ENCODE data around the gene PARP8.
"Not testable (repeated sequence)": the region's sequence is repeated elsewhere in the genome, so short reads cannot be mapped to it uniquely, and the experiment has no call there.

The PARP8 gene, protein sequence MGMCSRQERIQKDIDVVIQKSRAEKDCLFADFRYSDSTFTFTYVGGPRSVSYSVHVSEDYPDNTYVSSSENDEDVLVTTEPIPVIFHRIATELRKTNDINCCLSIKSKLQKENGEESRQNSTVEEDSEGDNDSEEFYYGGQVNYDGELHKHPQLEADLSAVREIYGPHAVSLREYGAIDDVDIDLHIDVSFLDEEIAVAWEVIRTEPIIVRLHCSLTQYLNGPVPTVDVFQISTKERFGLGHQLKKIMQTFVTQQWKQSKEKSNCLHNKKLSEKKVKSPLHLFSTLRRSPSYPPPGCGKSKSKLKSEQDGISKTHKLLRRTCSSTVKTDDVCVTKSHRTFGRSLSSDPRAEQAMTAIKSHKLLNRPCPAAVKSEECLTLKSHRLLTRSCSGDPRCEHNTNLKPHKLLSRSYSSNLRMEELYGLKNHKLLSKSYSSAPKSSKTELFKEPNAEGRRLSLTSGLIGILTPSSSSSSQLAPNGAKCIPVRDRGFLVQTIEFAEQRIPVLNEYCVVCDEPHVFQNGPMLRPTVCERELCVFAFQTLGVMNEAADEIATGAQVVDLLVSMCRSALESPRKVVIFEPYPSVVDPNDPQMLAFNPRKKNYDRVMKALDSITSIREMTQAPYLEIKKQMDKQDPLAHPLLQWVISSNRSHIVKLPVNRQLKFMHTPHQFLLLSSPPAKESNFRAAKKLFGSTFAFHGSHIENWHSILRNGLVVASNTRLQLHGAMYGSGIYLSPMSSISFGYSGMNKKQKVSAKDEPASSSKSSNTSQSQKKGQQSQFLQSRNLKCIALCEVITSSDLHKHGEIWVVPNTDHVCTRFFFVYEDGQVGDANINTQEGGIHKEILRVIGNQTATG

DNA sequence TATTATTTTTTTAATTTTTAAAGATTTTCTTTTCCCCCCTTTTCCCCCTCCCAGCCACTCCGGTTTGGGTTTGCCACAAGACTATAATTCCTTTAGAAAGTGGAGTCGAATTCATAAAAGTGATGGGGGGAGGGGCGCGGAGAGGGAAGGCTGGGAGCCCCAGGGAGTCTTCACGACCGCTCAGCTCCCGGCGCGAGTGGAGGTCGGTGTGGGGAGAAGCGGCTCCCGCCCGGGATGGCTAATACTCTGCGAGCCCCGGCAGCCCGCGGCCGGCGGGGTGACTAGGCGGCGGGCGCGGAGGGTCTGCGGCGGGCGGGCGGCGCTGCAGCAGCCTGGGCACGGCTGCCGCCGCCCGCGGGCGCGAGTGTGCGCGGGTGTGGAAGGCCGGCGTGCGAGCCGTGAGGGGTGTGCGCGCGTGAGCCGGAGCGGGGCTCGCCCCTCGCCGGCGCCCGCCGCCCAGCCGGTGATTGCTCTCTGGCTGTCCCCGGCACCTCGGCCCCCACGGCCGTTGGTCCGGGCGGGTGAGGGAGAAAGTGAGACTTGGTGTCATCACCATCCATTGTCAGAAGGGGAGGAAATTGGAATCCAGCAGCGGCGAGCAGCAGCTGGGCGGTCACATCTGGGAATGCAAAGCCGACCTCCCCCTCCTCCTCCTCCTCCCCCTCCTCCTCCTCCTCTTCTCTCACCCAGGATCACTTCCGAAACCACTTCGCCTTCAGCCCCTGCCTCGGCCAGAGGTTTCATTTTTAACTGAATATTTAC is at the start of gene PARP8:
Gene PARP8, plus strand, starts transcription at position 377 of the 762 bp plus-strand sequence. CDS start 459 bp downstream, outside the sequence.
- DNase-seq (ENCODE audit: low read depth), result peak; percentile 50

DNA sequence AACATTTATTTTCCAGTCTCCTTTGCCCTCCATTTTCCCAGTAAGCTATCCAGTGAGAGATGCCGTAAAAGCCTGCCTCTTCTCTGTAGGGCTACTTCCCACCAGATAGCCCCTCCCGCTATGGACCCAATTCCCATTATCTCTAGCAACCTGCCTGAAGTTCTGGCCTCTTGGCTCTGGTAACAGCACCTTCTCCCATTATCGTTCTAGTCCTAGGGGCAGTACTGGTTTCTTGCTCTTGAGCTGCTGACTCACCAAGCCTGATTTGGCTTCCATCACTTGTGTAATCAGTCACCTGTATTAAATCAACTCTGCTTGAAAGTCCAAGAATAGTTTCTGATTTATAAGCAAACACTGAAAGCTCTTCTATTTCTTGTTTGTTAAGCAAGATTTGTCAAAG is 42.8 kb upstream of the PARP8 start:
- DNase-seq (ENCODE audit: low read depth), result no peak

DNA sequence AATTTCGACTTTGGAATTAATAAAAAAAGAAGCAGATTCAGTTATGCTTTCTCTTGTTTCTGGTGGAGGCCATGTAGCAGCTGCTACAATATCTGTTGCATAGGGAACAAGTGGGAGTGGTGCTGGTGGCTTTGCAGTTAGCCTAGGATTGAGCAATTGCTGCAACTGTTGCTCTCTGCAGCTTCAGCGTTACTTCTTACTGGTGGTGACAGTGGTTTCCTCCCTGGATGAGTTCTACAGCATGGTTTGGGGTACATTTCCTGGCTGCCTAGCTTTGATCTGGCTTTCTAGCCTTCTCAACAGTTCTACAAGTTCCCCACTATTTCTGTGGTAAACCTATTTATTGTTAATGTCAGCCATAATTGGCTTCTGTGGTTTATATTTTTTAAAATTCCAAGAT is 31.6 kb upstream of the PARP8 start:
- DNase-seq (ENCODE audit: low read depth), result not testable (repeated sequence)

DNA sequence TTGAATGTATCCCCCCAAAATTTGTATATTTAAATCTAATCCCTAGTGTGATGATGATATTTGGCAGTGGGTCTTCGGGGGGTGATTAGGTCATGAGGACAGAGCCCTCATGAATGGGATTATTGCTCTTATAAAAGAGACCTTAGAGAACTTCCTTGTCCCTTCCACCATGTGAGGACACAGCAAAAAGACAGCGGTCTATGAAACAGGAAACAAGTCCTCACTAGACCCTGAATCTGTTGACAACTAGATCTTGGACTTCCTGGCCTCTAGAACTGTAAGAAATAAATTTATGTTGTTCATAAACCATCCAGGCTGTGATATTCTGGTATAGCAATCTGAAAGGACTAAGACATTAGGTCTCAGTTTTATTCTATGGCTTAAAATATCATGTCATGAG is 28.9 kb upstream of the PARP8 start:
- DNase-seq (ENCODE audit: low read depth), result not testable (repeated sequence)

DNA sequence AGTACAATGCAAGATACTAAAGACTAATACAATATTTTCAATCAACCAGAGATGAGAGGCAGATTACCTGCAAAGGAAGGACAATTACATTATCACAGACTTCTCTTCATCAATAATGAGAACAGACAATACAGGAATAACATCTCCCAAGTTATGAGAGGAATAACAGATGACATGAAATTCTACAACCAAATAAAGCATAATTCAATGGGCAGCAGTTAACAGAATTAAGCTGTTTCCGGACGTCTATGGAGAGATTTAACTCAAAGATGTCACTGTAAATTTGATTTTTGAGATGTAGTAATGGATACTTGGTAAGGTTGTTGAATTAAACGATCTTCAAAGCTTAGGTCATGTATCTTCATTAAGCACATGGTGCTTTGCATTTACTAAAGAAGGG is 19.8 kb upstream of the PARP8 start:
- no peak for DNase-seq (ENCODE audit: low read depth)

DNA sequence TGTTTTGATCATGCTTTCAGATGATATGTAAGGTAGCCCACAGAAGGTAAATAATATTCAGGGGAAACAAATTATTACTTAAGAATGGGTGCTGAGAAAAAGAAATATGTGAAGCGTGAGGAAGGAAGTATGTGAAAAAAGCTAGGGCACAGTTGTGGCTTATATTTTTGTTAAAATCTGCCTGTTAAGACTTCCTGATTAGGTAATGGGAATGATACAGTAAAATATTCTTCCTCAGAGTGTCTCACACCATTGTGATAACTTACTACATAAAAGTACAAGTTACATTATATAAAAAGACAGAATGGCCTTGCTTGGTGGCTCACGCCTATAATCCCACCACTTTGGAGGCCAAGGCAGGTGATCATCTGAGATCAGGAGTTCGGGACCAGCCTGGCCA is 18.7 kb upstream of the PARP8 start:
- DNase-seq (ENCODE audit: low read depth), result no peak

DNA sequence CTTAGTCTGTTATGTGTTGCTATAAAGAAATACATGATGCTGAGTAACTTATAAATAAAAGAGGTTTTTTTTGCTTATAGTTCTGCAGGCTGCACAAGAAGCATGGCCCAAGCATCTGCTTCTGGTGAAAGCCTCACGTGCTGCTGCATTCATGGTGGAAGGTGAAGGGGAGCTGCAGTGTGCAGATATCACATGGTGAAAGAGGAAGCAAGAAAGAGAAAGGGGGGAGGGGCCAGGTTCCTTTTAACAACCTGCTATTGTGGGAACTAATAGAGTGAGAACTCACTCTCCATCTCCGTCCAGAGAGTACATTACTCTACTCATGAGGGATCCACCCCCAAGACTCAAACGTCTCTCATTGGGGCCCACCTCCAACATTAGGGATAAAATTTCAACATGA is 12.5 kb upstream of the PARP8 start:
- no peak for DNase-seq (ENCODE audit: low read depth)

DNA sequence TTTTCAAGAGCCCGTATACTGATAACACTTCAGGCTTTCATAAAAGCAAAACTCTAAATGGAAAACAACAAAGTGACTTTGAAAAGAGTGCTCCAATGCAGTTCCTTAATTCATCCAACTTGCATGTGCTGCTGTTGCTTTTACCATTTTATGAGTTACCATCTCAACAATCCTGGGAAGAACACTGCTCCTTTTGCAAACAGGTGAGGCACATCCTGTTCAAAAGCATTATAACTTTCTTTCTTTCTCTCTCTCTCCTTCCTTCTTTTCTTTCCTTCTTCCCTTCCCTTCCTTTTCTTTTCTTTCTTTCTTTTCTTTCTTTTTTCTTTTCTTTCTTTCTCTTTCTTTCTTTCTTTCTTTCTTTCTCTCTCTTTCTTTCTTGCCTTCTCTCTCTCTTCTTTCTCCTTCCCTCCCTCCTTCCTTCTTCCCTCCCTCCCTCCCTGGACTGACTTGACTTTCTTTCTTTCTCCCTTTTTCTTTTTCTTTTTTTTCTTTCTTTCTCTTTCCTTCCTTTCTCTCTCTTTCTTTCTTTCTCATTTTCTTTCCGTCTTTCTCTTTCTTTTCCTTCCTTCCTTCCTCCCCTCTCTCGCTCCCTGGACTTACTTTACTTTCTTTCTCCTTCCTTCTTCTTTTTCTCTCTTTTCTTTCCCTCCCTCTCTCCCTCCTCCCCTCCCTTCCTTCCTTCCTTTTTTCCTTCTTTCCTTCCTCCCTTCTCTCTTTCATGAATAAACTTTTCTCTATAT is 11.2 kb upstream of the PARP8 start:
- DNase-seq (ENCODE audit: low read depth), result no peak

DNA sequence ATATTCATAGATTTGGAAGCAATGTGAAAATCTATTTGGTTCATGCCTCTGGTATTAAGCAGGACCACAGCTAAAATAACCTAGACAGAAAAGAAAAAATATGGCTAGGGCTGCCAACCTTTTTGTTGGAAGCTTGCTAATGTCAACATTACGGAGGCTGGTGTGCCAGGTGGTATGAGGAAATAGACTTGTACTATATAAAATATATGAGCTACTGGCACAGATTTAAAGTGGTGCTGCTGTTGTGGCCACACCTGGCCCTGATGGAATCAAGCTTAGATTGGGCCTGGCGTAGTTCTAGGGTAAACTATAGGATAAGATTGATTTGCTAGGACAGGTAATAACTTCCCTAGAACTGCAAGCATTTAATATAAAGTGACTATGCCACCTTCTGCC is 10.6 kb upstream of the PARP8 start:
- DNase-seq (ENCODE audit: low read depth), result no peak

DNA sequence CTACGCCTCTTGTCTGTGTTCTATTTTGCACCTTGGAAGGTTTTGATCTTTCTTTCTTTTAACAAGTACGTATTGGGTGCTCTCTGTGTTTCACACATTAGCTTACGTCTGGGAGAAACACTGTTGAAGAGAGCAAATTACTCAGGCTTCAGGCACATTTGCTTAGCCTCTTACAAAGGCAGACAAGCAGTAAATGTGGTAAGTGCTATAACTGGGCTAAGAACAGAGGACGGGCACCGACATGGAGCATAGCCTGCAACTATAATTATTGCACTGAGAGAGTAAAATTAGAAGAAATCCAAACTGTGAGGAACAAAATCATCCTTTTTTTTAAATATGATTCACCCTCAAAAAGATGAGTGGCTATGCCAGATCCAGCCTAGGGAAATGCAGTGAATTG is 9.4 kb upstream of the PARP8 start:
- DNase-seq (ENCODE audit: low read depth), result no peak

DNA sequence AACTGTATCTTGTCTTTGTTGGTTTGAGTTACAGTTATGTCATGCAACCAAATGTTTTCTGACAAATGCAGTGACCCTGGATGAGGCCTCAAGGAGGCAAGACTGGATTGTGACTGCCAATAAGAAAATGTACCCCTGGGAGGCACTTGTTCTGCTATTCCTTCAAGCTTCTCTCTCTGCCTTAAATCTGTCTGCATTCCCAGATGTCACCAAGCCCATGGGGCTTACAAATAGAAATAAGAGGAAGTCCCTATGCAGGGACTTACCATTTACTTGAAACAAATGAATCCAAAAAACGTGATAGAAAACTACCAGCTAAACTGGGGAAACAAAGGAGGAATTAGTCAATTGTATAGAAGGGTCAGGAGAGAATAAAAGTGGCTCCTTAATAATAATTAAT is 8.2 kb upstream of the PARP8 start:
- DNase-seq (ENCODE audit: low read depth), result no peak

DNA sequence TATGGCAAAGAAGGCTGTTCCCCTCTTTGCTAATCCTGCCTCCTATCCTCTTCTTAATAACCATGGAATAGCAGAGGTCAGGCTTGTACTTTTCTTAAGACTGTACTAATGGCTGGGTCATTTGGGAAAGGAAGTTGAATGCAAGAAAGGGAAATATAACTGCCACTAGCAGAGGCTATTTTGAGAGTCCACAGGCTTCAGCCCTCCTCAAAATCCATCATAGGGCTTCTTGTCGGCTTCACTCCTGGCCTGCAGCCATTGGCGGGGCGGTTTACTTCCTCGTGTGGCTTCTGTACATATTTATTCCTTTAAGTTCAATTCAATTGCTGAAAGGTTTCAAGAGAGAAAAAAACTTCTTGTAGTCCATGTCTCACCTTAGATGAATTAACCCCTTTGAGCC is 2.8 kb upstream of the PARP8 start:
- no peak for DNase-seq (ENCODE audit: low read depth)

DNA sequence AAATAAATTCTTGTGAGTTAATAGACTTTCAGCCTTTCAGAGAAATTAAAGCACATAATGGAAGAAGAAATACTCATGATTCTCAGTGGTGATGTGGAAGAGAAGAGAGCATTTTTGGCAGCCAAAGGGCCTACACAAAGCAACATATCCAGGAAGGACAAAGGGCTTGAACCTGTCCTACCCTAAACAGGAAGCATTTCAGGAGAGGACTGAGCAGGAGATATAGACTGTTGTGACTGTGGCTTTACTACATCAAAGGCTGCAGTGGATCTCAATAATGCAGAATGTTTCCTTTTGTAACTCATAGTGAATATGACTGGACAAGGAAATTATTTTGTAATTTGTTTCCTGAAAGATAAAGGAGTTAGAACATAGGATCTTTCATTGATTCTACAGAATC is 1.3 kb upstream of the PARP8 start:
- no peak for DNase-seq (ENCODE audit: low read depth)

DNA sequence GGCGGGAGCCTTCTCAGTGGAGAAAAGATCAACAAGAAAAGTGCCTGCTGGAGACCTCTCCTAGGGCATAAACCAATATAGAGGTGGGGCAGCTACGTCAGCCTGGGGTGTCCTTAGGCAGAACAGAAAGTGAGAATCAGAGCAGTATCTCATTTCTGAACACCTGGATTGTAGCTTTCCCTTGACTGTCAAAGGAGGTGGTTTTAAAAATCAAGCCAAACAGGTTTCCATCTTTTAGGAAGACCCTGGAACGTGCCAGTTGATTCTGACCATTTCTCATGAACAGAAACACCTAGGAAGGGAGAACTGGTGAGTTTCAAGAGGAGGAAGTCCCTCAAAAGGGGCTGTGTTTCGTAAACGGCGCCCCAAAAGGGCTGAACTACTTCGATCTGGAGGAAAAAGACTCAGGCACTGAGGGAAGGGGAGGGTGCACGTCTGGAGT is 655 bp upstream of the PARP8 start:
- DNase-seq (ENCODE audit: low read depth), result not testable (repeated sequence)

DNA sequence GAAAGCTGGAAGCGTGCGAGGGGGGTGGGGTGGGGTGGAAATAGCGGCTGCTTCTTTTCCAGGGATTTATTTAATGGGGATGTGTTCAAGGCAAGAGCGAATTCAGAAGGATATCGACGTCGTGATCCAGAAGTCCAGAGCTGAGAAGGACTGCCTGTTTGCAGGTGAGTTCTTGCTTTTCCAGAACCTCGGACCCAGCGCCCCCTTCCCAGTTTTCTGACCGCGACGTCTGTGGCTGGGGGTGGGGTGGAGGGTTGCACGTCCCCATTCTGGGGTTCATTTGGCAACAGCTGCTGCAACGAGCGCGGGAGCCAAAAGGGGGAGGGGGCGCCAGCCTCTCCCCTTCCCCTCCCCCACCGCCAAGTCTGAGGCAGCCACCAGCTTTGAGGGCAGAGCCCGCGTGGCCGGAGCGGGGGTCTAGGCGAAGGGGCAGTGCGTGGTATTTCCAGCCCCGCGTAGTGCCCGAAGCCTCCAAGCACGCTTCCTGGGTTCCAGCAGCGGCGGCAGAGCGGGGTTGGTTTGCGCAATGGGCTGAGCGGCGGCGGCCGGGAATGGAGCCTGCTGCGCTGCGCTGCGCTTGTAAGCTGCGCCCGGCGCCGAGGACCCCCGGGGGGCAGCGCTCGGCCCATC is 701 bp downstream of the PARP8 start:
- DNase-seq (ENCODE audit: low read depth), result peak; percentile 49

DNA sequence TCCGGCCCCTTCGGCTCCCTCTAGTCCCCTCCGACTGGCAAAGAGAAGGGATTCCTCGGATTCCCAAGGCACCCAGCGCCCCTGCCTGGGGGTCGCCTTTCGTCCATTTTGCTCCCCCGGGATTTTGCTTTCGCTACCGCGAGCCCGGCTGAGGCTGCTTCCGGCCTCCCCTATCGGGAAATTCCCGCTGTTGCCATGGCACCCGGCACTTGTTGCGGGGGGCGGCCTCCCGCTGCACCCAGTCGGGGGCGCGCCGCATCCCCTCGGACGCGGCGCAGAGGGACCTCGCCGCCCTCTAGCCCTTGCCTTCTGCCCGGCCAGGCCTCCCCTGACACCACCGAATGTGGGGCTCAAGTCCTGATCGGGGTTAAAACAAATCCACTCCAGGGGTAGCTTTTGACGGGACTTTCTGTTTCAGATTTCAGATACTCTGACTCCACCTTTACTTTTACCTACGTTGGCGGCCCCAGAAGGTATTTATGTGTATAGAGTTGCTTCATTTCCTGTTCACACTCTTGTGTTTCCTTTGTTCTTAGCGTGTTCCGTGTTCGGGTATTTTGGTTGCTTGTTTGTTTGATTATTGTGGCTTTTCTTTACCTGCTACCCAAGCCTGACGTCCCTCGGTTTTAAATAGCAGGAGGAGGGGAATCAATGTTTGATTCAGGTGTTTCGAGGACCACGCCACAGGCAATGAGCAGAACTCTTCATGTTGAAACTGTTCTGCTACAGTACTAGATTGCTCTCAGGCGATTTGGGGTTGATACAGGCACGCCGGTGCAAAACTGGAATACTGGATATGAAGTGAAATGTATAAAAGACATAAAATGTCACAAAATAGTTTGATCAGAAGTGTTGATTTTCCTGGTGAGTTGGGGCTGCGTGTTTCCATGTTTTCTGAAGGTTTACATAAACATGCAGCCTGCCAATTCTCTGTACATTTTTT is 1.5 kb downstream of the PARP8 start:
- DNase-seq (ENCODE audit: low read depth), result peak; percentile 58

DNA sequence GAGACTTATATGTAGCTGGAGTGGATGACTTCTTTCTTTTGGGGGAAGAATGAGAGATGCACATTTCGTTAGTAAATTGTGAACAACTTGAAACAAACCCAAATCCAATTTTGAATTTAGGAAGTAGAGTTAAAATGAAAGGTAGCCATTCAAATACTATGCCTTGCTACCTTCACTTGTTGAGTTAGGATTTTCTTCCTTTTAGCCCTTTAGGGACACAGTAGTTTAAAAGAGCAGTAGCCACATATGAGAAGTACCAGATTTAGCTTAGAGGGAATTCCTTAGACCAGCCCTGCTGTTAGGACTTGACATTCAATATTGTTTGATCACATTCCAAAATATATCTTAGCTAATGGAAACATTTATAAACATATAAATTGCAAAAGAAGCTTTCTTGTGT is 2.2 kb downstream of the PARP8 start:
- not testable (repeated sequence) for DNase-seq (ENCODE audit: low read depth)

DNA sequence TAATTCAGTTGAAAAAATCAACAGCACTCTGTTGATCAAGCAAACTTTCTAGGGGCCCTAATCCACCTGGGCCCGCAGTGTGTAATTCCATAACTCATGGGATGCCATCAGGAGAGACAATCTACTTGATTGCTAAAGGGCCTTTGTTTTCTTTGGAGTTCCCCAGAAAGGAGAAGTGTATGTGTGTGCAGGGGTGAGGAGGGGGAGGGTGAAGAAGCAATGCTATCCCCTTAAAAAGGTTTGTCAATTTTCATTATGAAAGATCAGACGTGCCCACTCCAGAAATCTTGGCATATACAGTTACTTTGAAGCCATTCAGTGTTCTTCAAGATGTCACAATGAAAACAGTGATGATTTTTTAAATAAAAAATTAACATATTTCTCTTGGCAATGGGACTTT is 6.2 kb downstream of the PARP8 start:
- DNase-seq (ENCODE audit: low read depth), result no peak

DNA sequence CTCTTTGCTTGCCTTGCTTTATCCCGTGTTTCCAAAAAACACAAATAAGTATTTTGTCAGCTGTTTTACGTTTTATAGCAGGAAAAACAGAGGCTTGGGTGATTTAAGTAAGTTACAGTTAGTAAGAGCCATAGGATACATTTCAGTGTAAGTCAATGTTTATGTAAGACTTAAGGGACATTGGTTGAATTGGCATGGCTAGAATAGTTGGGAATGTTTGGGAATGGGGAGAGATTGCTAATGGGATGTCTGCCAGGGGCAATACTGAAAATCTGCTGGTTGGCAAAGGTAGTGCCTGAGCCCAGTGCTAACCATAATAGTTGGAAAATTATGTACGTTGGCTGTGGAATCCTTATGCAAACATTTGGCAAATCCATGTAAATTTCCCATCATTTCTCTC is 7.0 kb downstream of the PARP8 start:
- not testable (repeated sequence) for DNase-seq (ENCODE audit: low read depth)

DNA sequence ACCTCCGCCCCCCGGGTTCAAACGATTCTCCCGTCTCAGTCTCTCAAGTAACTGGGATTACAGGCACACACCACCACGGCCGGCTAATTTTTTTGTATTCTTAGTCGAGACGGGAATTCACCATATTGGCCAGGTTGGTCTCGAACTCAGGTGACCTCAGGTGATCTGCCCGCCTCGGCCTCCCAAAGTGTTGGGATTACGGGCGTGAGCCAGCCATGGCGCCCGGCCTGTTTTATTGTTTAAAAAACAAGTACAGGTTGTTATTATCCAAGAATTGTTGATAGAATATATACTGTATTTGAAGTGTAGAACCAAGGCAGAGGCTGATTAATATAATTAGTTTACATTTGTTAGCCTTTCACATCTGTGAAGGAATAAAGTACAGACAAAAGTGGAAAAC is 8.9 kb downstream of the PARP8 start:
- DNase-seq (ENCODE audit: low read depth), result no peak

Data from EH (cell line).